Neuronal stem cell (in vitro differentiated cells): ENCODE results near the gene FTSJ1.

Source experiments
- DNase-seq: peaks from one replicate; pipeline ENCODE4 v3.0.0-alpha.2; 2013; ENCODE audit warnings: low spot score
- H2AFZ ChIP-seq: one replicate; pipeline ENCODE4 v1.6.1; 2013; ENCODE audit warnings: mild to moderate bottlenecking, low read length, inconsistent platforms
- H2AK5ac ChIP-seq: 2 replicates; pipeline ENCODE4 v1.6.1; 2013; ENCODE audit warnings: low read depth, mild to moderate bottlenecking, inconsistent platforms, low read length, moderate library complexity, mixed read lengths
- H2BK120ac ChIP-seq: 2 replicates; pipeline ENCODE4 v1.6.1; 2013; ENCODE audit warnings: low read depth, mild to moderate bottlenecking, inconsistent platforms, low read length, moderate library complexity, mixed read lengths
- H2BK12ac ChIP-seq: one replicate; pipeline ENCODE4 v1.6.1; 2013; ENCODE audit warnings: low read length, inconsistent platforms
- H2BK15ac ChIP-seq: 2 replicates; pipeline ENCODE4 v1.6.1; 2013; ENCODE audit warnings: mild to moderate bottlenecking, low read length, inconsistent platforms, mixed read lengths
- H2BK5ac ChIP-seq: one replicate; pipeline ENCODE4 v1.6.1; 2013; ENCODE audit warnings: inconsistent platforms, mild to moderate bottlenecking, low read length, moderate library complexity
- H3K14ac ChIP-seq: one replicate; pipeline ENCODE4 v1.6.1; 2013; ENCODE audit warnings: low read length, inconsistent platforms
- H3K18ac ChIP-seq: 2 replicates; pipeline ENCODE4 v1.6.1; 2013; ENCODE audit warnings: low read length, inconsistent platforms
- H3K23ac ChIP-seq: 2 replicates; pipeline ENCODE4 v1.6.1; 2013; ENCODE audit warnings: low read depth, mild to moderate bottlenecking, mixed read lengths, low read length, inconsistent platforms; ENCODE audit not compliant: poor library complexity
- H3K27ac ChIP-seq: replicated peaks from 3 replicates; pipeline ENCODE4 v1.5.1; 2013; ENCODE audit warnings: low read length, inconsistent platforms
- H3K27me3 ChIP-seq, 3 experiments: 2 replicates each; pipeline ENCODE4 v1.6.1; 2013; ENCODE audit warnings: low read length in 3 of 3, mild to moderate bottlenecking in 2 of 3, inconsistent platforms in 1 of 3, low read depth in 1 of 3, mixed read lengths in 1 of 3, moderate library complexity in 1 of 3; ENCODE audit not compliant: control insufficient read depth in 3 of 3, insufficient read depth in 3 of 3
- H3K36me3 ChIP-seq, 2 donors: replicated peaks in 1 of 2; 2 replicates each; pipeline ENCODE4 v1.6.1; 2013; ENCODE audit warnings: low read length in 2 of 2; ENCODE audit not compliant: control insufficient read depth in 2 of 2, insufficient read depth in 2 of 2
- H3K4ac ChIP-seq: 2 replicates; pipeline ENCODE4 v1.6.1; 2013; ENCODE audit warnings: inconsistent platforms, mild to moderate bottlenecking, low read length, moderate library complexity
- H3K4me1 ChIP-seq, 2 donors: 1 replicate in 1 of 2; 2 replicates in 1 of 2; pipeline ENCODE4 v1.6.1; 2013; ENCODE audit warnings: low read length in 2 of 2, low read depth in 1 of 2; ENCODE audit not compliant: control insufficient read depth in 2 of 2, insufficient read depth in 1 of 2
- H3K4me2 ChIP-seq: one replicate; pipeline ENCODE4 v1.6.1; 2013; ENCODE audit warnings: mild to moderate bottlenecking, low read length, inconsistent platforms; ENCODE audit not compliant: insufficient read depth, poor library complexity, severe bottlenecking
- H3K4me3 ChIP-seq, 2 donors: 2 replicates each; pipeline ENCODE4 v1.5.1; 2013; ENCODE audit warnings: low read length in 2 of 2, mild to moderate bottlenecking in 2 of 2, inconsistent platforms in 1 of 2, moderate library complexity in 1 of 2
- H3K79me1 ChIP-seq: one replicate; pipeline ENCODE4 v1.6.1; 2013; ENCODE audit warnings: low read depth, mild to moderate bottlenecking, inconsistent platforms, low read length, moderate library complexity
- H3K9ac ChIP-seq: one replicate; pipeline ENCODE4 v1.6.1; 2013; ENCODE audit warnings: mild to moderate bottlenecking, low read depth, low read length, inconsistent platforms; ENCODE audit not compliant: poor library complexity
- H3K9me3 ChIP-seq, 2 donors: replicated peaks in 1 of 2; 2 replicates each; pipeline versions ENCODE3 to v1.6.1; 2013; ENCODE audit warnings: low read length in 2 of 2, mild to moderate bottlenecking in 2 of 2, inconsistent platforms in 1 of 2, low read depth in 1 of 2, mixed read lengths in 1 of 2, moderate library complexity in 1 of 2; ENCODE audit not compliant: control insufficient read depth in 2 of 2, insufficient read depth in 1 of 2
- H4K8ac ChIP-seq: one replicate; pipeline ENCODE4 v1.6.1; 2013; ENCODE audit warnings: low read depth, mild to moderate bottlenecking, inconsistent platforms, low read length, moderate library complexity
- H4K91ac ChIP-seq: one replicate; pipeline ENCODE4 v1.6.1; 2013; ENCODE audit warnings: low read length, low read depth, mild to moderate bottlenecking, inconsistent platforms; ENCODE audit not compliant: poor library complexity
- WGBS, 2 donors: extraction: QIAGEN DNeasy Blood & Tissue Kit; methylation state at CpG; one replicate each; pipeline ENCODE4 v1.1.7; 2013; ENCODE audit warnings: missing lambda C conversion rate in 2 of 2, mixed read lengths in 1 of 2; ENCODE audit not compliant: insufficient read length in 2 of 2, insufficient replicate concordance in 1 of 2; ENCODE audit errors: extremely low coverage in 2 of 2; 5-methylcytosine and 5-hydroxymethylcytosine counted together

The FTSJ1 gene

GRCh38 chrX:48460606-48461005, 15.4 kb upstream of the FTSJ1 start:
- Histone ChIP-seq H3K27me3 (no peaks in the 10 kb centered on the region), H3K79me1 (no peaks in the 10 kb centered on the region), H2BK5ac (no peak overlapping the region), H3K14ac (peak overlapping the region; percentile 38), H3K4me3 (no peak overlapping the region), H2AFZ (no peak overlapping the region), H3K9ac (no peak overlapping the region), H3K4me2 (no peak overlapping the region), H3K23ac (no peak overlapping the region), H3K4me1 (no peaks in the 10 kb centered on the region), H3K9me3 (no peaks in the 10 kb centered on the region), H2BK120ac (no peak overlapping the region), H4K8ac (no peak overlapping the region), H4K91ac (no peak overlapping the region), H3K36me3 (no peaks in the 10 kb centered on the region), H3K27ac (no peak overlapping the region), H3K18ac (no peak overlapping the region), H2BK12ac (no peak overlapping the region), H2AK5ac (no peak overlapping the region), H3K4ac (no peak overlapping the region), H2BK15ac (no peak overlapping the region)
- no CpG with 5 or more reads among the region's 11 CpGs for WGBS, 2 donors
- DNase-seq: no peak

DNA sequence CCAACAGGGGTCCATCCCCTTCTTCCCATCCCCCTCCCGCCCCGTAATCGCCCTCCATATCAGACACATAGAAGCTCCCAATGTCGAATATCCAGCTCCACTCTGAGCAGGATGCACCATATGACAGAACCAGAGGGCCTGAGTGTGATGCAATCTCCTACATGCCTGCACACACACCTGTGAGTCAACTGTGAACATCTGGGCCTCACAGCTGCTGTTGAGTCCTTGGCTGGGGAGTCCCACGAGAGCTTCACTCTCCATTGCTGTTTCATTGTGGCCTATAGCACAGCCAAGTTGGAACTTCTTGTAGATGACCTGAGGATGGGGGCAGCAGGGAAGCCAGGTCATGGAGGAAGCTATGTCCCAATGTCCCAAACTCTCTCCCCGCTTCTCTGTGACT, 14.2 kb upstream of the FTSJ1 start:
- Histone ChIP-seq H3K36me3 (no peaks in the 10 kb centered on the region), H2AFZ (no peak overlapping the region), H3K27me3 (no peaks in the 10 kb centered on the region), H3K4me3 (no peak overlapping the region), H3K79me1 (no peaks in the 10 kb centered on the region), H3K4me1 (no peaks in the 10 kb centered on the region), H3K9ac (no peak overlapping the region), H3K9me3 (no peaks in the 10 kb centered on the region), H3K23ac (no peak overlapping the region), H2BK12ac (no peak overlapping the region), H2BK5ac (no peak overlapping the region), H3K4ac (no peak overlapping the region), H4K8ac (no peak overlapping the region), H3K14ac (no peak overlapping the region), H2BK120ac (no peak overlapping the region), H2BK15ac (no peak overlapping the region), H3K27ac (no peak overlapping the region), H2AK5ac (no peak overlapping the region), H4K91ac (no peak overlapping the region), H3K4me2 (no peak overlapping the region), H3K18ac (no peak overlapping the region)
- no peak for DNase-seq
- no CpG with 5 or more reads among the region's 6 CpGs for WGBS, 2 donors

GRCh38 chrX:48465336-48465933, 10.6 kb upstream of the FTSJ1 start:
- no peak overlapping the region for H2BK120ac ChIP-seq
- H3K79me1 ChIP-seq: no peaks in the 10 kb centered on the region
- no peaks in the 10 kb centered on the region for H3K27me3 ChIP-seq
- no peak overlapping the region for H3K23ac ChIP-seq
- H3K14ac ChIP-seq: no peak overlapping the region
- H4K91ac ChIP-seq: peak overlapping the region; percentile 43
- no peak for DNase-seq
- no peak overlapping the region for H3K4me3 ChIP-seq
- H3K18ac ChIP-seq: no peak overlapping the region
- no peak overlapping the region for H4K8ac ChIP-seq
- no peak overlapping the region for H2BK12ac ChIP-seq
- no peak overlapping the region for H3K9ac ChIP-seq
- no peak overlapping the region for H3K4me2 ChIP-seq
- no CpG with 5 or more reads among the region's 10 CpGs for WGBS, 2 donors
- H2AK5ac ChIP-seq: no peak overlapping the region
- no peak overlapping the region for H3K4ac ChIP-seq
- H2BK5ac ChIP-seq: no peak overlapping the region
- peak overlapping the region; percentile 31 for H2AFZ ChIP-seq
- no peaks in the 10 kb centered on the region for H3K9me3 ChIP-seq
- H3K27ac ChIP-seq: no peak overlapping the region
- H2BK15ac ChIP-seq: no peak overlapping the region
- H3K36me3 ChIP-seq: no peaks in the 10 kb centered on the region
- peaks cover 0 to 6% of the 10 kb centered on the region in 2 donors for H3K4me1 ChIP-seq

GRCh38 chrX:48466696-48467095, 9.3 kb upstream of the FTSJ1 start:
- no peak overlapping the region for H3K27ac ChIP-seq
- no peak overlapping the region for H3K9ac ChIP-seq
- no peaks in the 10 kb centered on the region for H3K36me3 ChIP-seq
- no peak overlapping the region for H4K91ac ChIP-seq
- H2BK15ac ChIP-seq: no peak overlapping the region
- no peak overlapping the region for H3K4me2 ChIP-seq
- peak overlapping the region; percentile 22 for H2BK12ac ChIP-seq
- no peaks in the 10 kb centered on the region for H3K79me1 ChIP-seq
- H2BK120ac ChIP-seq: no peak overlapping the region
- H3K14ac ChIP-seq: no peak overlapping the region
- DNase-seq: no peak
- H4K8ac ChIP-seq: no peak overlapping the region
- H3K27me3 ChIP-seq: no peaks in the 10 kb centered on the region
- H2AK5ac ChIP-seq: no peak overlapping the region
- H2AFZ ChIP-seq: no peak overlapping the region
- no peak overlapping the region for H3K4ac ChIP-seq
- no CpG with 5 or more reads among the region's 10 CpGs for WGBS, 2 donors
- H3K4me1 ChIP-seq: peaks cover 2 to 6% of the 10 kb centered on the region in 2 donors
- no peak overlapping the region for H3K23ac ChIP-seq
- no peak overlapping the region for H3K4me3 ChIP-seq
- H3K18ac ChIP-seq: no peak overlapping the region
- no peaks in the 10 kb centered on the region for H3K9me3 ChIP-seq
- H2BK5ac ChIP-seq: no peak overlapping the region
